Astrocyte (in vitro differentiated cells and primary cell): Measurements from ENCODE around the gene PRKD1. TPM values are rescaled to one million over a fixed set of nuclear protein-coding genes. Genes with fewer than 3 reads are reported as not detected.

ENCODE experiments used
- DNase-seq: peaks from one replicate; pipeline ENCODE4 v3.0.0-alpha.2; 2010; ENCODE audit warnings: low read depth
- FAIRE-seq: peaks from 2 replicates; lab custom pipeline; 2011; peaks lifted over from hg19 to GRCh38; lab: Jason Lieb, UNC
- H2AFZ ChIP-seq: 2 replicates; pipeline ENCODE4 v1.6.0; 2012; ENCODE audit warnings: low read depth, low read length, inconsistent platforms
- H3K27ac ChIP-seq: 2 replicates; pipeline ENCODE4 v1.5.1; 2011; ENCODE audit warnings: low read depth, low read length, inconsistent platforms
- H3K27me3 ChIP-seq: 2 replicates; pipeline ENCODE4 v1.6.0; 2011; ENCODE audit warnings: low read length, inconsistent platforms; ENCODE audit not compliant: insufficient read depth
- H3K36me3 ChIP-seq: 2 replicates; pipeline ENCODE4 v1.5.1; 2011; ENCODE audit warnings: low read length, inconsistent platforms; ENCODE audit not compliant: insufficient read depth
- H3K4me1 ChIP-seq: 2 replicates; pipeline ENCODE4 v1.5.1; 2011; ENCODE audit warnings: low read length, inconsistent platforms; ENCODE audit not compliant: insufficient read depth
- H3K4me2 ChIP-seq: 2 replicates; pipeline ENCODE4 v1.6.0; 2012; ENCODE audit warnings: low read length, inconsistent platforms
- H3K4me3 ChIP-seq: 2 replicates; pipeline ENCODE4 v1.5.1; 2011; ENCODE audit warnings: low read depth, mild to moderate bottlenecking, low read length, inconsistent platforms; ENCODE audit not compliant: insufficient read depth
- H3K79me2 ChIP-seq: 2 replicates; pipeline ENCODE4 v1.6.0; 2012; ENCODE audit warnings: mild to moderate bottlenecking, low read length, inconsistent platforms; ENCODE audit not compliant: insufficient read depth
- H3K9ac ChIP-seq: 2 replicates; pipeline ENCODE4 v1.6.0; 2012; ENCODE audit warnings: mild to moderate bottlenecking, low read length, inconsistent platforms
- H3K9me3 ChIP-seq: 2 replicates; pipeline ENCODE4 v1.5.1; 2012; ENCODE audit warnings: low read depth, mild to moderate bottlenecking, low read length, inconsistent platforms; ENCODE audit not compliant: insufficient read depth
- H4K20me1 ChIP-seq: 2 replicates; pipeline ENCODE4 v1.6.0; 2012; ENCODE audit warnings: low read length, inconsistent platforms; ENCODE audit not compliant: insufficient read depth
- H3K27ac Mint-ChIP-seq: one replicate; pipeline ENCODE4 v1.8.0; 2021; ENCODE audit warnings: mild to moderate bottlenecking, mixed read lengths; ENCODE audit not compliant: unreplicated experiment
- H3K27me3 Mint-ChIP-seq: one replicate; pipeline ENCODE4 v1.8.0; 2021; ENCODE audit warnings: low read depth, mixed read lengths; ENCODE audit not compliant: unreplicated experiment
- H3K36me3 Mint-ChIP-seq: one replicate; pipeline ENCODE4 v1.8.0; 2021; ENCODE audit warnings: low read depth, mixed read lengths; ENCODE audit not compliant: unreplicated experiment
- H3K4me1 Mint-ChIP-seq: one replicate; pipeline ENCODE4 v1.8.0; 2021; ENCODE audit warnings: low read depth, mixed read lengths; ENCODE audit not compliant: unreplicated experiment
- H3K4me3 Mint-ChIP-seq: one replicate; pipeline ENCODE4 v1.8.0; 2021; ENCODE audit warnings: mild to moderate bottlenecking, moderate library complexity, mixed read lengths; ENCODE audit not compliant: unreplicated experiment
- H3K9me3 Mint-ChIP-seq: one replicate; pipeline ENCODE4 v1.8.0; 2021; ENCODE audit warnings: mild to moderate bottlenecking, mixed read lengths; ENCODE audit not compliant: unreplicated experiment
- EZH2 ChIP-seq: IDR thresholded peaks from 2 replicates; pipeline ENCODE4 v1.6.1; 2012; ENCODE audit warnings: mild to moderate bottlenecking, low read length, inconsistent platforms; ENCODE audit not compliant: insufficient read depth
- total RNA-seq: library from RNA; stranded (reverse); gene quantifications from 2 replicates; pipeline ENCODE4 v1.2.1, GENCODE V29; 2021
- TF ChIP-seq, protein P1 (sequence below): IDR thresholded peaks from 2 replicates; pipeline ENCODE4 v1.5.1; 2011; ENCODE audit warnings: low read depth, mild to moderate bottlenecking, inconsistent platforms, low read length, moderate library complexity; ENCODE audit not compliant: insufficient read depth

The PRKD1 gene
- total RNA-seq, 1 donor from 2014 or later = 5.9 TPM

DNA sequence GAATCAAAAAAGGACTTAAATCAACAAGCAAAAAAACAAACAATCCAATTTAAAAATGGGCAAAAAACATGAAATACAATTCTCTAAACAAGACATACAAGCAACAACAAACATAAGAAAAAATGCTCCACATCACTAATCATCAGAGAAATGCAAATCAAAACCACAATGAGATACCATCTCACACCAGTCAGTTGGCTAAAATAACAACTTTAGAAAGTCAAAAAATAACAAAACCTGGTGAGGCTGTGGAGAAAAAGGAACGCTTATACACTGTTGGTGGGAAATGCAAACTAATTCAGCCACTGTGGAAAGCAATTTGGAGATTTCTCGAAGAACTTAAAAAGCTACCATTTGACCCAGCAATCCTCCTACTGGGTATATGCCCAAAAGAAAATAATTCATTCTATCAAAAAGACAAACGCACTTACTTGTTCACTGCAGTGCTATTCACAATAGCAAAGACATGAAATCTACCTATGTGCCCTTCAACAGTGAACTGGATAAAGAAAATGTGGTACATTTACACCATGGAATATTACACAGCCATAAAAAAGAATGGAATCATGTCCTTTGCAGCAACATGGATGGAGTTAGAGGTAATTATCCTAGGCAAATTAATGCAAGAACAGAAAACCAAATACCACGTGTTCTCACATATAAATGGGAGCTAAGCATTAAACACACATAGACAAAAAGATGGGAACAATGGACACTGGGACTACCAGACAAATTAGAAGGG is 26.9 kb downstream of the PRKD1 start:
- no peak overlapping the region for H3K9ac ChIP-seq
- H3K79me2 ChIP-seq = peaks cover 21% of the 10 kb centered on the region
- H3K4me1 ChIP-seq = no peaks in the 10 kb centered on the region
- Mint-ChIP-seq H3K27me3 (no peaks in the 10 kb centered on the region), H3K36me3 (no peaks in the 10 kb centered on the region), H3K27ac (no peak overlapping the region), H3K9me3 (no peaks in the 10 kb centered on the region), H3K4me3 (no peak overlapping the region), H3K4me1 (peaks cover 3% of the 10 kb centered on the region)
- TF ChIP-seq, protein P1, sequence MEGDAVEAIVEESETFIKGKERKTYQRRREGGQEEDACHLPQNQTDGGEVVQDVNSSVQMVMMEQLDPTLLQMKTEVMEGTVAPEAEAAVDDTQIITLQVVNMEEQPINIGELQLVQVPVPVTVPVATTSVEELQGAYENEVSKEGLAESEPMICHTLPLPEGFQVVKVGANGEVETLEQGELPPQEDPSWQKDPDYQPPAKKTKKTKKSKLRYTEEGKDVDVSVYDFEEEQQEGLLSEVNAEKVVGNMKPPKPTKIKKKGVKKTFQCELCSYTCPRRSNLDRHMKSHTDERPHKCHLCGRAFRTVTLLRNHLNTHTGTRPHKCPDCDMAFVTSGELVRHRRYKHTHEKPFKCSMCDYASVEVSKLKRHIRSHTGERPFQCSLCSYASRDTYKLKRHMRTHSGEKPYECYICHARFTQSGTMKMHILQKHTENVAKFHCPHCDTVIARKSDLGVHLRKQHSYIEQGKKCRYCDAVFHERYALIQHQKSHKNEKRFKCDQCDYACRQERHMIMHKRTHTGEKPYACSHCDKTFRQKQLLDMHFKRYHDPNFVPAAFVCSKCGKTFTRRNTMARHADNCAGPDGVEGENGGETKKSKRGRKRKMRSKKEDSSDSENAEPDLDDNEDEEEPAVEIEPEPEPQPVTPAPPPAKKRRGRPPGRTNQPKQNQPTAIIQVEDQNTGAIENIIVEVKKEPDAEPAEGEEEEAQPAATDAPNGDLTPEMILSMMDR = no peak
- TF ChIP-seq EZH2 = no peak
- H3K4me3 ChIP-seq = no peak overlapping the region
- H4K20me1 ChIP-seq = peaks cover 17% of the 10 kb centered on the region
- no peak overlapping the region for H3K27ac ChIP-seq
- no peaks in the 10 kb centered on the region for H3K9me3 ChIP-seq
- no peak overlapping the region for H2AFZ ChIP-seq
- H3K4me2 ChIP-seq = no peak overlapping the region
- no peaks in the 10 kb centered on the region for H3K36me3 ChIP-seq
- FAIRE-seq (peak; percentile 5), DNase-seq (peak; percentile 16)
- no peaks in the 10 kb centered on the region for H3K27me3 ChIP-seq

- Histone ChIP-seq H3K4me2 (no peak overlapping the region), H3K9me3 (no peaks in the 10 kb centered on the region), H3K4me1 (no peaks in the 10 kb centered on the region), H3K9ac (no peak overlapping the region), H3K27me3 (no peaks in the 10 kb centered on the region), H3K36me3 (no peaks in the 10 kb centered on the region), H3K27ac (no peak overlapping the region), H4K20me1 (peaks cover 25% of the 10 kb centered on the region), H3K4me3 (no peak overlapping the region), H3K79me2 (peaks cover 21% of the 10 kb centered on the region), H2AFZ (no peak overlapping the region)
- no peak overlapping the region for H3K4me3 Mint-ChIP-seq
- no peak overlapping the region for H3K27ac Mint-ChIP-seq
- TF ChIP-seq, protein P1 = no peak
- TF ChIP-seq EZH2 = no peak
- H3K4me1 Mint-ChIP-seq = peaks cover 3% of the 10 kb centered on the region
- no peak for DNase-seq
- no peaks in the 10 kb centered on the region for H3K36me3 Mint-ChIP-seq
- H3K9me3 Mint-ChIP-seq = no peaks in the 10 kb centered on the region
- no peaks in the 10 kb centered on the region for H3K27me3 Mint-ChIP-seq
- FAIRE-seq = no peak
Observed at GRCh38 chr14:29898470-29898869, 29.2 kb downstream of the PRKD1 start.

- H3K9ac ChIP-seq = no peak overlapping the region
- H3K27ac ChIP-seq = no peak overlapping the region
- TF ChIP-seq, protein P1 = no peak
- TF ChIP-seq EZH2 = no peak
- H3K9me3 ChIP-seq = no peaks in the 10 kb centered on the region
- H3K27me3 ChIP-seq = no peaks in the 10 kb centered on the region
- H3K79me2 ChIP-seq = peaks cover 17% of the 10 kb centered on the region
- H3K4me1 ChIP-seq = no peaks in the 10 kb centered on the region
- Mint-ChIP-seq H3K27me3 (no peaks in the 10 kb centered on the region), H3K36me3 (no peaks in the 10 kb centered on the region), H3K27ac (no peak overlapping the region), H3K4me1 (peaks cover 3% of the 10 kb centered on the region), H3K4me3 (no peak overlapping the region), H3K9me3 (no peaks in the 10 kb centered on the region)
- H4K20me1 ChIP-seq = peaks cover 25% of the 10 kb centered on the region
- no peak overlapping the region for H2AFZ ChIP-seq
- H3K36me3 ChIP-seq = no peaks in the 10 kb centered on the region
- FAIRE-seq = no peak
- H3K4me2 ChIP-seq = no peak overlapping the region
- H3K4me3 ChIP-seq = no peak overlapping the region
- no peak for DNase-seq
Observed at GRCh38 chr14:29897181-29897580, 30.5 kb downstream of the PRKD1 start.
